ENCODE results near the gene SIL1.
"Not testable (repeated sequence)": the region's sequence is repeated elsewhere in the genome, so short reads cannot be mapped to it uniquely, and the experiment has no call there.

The SIL1 gene

DNA sequence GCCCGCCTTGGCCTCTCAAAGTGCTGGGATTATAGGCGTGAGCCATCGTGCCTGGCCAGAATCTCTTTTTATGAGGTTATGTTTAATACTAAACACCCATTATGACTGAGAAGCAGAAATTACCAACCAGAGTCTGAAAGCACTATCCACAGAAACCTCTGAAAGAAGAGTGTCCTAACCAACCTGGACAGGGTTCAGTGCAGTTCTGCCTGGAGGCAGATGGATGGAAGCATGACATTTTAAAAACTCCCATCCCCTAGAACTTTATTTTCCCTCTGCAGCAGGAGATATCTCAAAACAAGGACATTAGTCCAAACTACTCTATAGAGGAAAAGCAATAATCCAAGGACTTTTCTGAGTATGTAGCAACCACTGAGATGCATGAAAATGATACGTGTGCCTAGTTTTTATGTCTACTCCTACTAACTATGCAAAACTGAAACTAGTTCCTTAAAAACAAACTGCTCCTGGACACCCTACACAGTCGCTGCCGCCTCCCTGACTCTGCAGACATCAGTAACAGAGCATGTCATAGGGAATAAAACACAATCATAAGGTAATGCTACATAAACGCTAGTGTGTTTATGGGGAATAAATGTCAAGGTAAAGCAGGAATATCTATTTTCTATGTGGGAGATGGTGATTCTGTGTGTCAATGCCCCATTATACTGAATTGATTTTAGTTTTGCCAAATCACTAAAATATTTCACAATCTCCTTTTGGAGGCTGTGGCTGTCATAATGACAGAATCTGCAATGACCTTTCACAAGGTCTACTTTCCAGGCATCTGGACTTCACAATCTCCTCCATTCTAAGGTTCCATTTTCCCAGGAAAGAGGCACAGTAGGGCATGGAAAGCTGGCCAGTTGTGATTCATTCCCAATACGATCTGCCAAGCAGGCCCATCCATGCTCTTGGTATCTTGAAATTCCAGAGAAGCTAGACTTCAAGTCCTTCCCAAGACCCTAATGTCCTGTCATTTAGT, 122.8 kb downstream of the SIL1 start:
- Mint-ChIP-seq H3K9me3 (ENCODE audit: low read depth) (no peaks in the 10 kb centered on the region), H3K27ac (no peak overlapping the region), H3K27me3 (no peaks in the 10 kb centered on the region), H3K36me3 (peaks cover 5% of the 10 kb centered on the region), H3K4me3 (no peak overlapping the region), H3K4me1 (ENCODE audit: low read depth) (peaks cover 5% of the 10 kb centered on the region)

DNA sequence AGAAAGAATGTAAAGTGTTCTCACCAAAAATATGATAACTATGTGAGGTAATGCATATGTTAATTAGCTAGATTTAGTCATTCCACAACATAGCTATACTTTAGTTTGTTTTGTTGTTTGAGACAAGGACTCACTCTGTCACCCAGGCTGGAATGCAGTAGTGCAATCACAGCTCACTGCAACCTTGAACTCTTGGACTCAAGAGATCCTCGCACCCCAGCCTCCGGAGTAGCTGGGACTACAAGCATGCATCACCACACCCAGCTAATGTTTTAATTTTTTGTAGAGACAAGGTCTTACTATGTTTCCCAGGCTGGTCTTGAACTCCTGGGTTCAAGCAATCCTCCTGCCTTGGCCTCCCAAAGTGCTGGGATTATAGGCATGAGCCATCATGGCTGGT, 124.2 kb downstream of the SIL1 start:
- H3K27me3 Mint-ChIP-seq; H3K27ac Mint-ChIP-seq; H3K36me3 Mint-ChIP-seq; H3K4me3 Mint-ChIP-seq; H3K9me3 Mint-ChIP-seq (ENCODE audit: low read depth); H3K4me1 Mint-ChIP-seq (ENCODE audit: low read depth): not testable (repeated sequence)

DNA sequence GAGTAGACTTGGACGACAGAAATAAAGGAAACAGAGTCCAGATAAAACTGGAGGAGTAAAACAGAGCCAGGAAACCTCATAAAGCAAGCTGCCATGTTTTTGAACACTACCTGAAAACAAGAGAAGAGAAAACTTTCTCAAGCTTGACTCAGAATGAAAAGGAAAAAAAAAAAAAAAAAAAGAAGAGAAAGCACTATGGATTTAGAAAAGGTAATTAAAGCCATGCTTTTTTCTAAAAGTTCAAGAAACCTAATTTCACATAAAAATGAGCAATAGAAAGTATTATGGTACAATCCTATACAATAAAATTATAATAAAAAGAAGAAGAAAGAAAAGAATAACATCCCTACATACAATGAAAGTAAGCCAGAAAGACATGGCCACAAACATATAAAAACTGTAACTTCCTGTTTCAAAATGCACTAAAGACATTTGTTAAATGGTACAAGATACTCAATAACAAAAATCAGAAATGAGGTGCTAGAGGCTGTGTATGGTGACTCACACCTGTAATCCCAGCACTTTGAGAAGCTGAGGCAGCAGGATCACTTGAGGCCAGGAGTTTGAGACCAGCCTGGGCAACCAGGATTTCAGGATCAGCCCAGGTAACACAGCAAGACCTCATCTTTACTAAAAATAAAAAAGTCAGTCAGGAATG, 129.5 kb downstream of the SIL1 start:
- H3K4me3 Mint-ChIP-seq, result no peak overlapping the region
- peaks cover 7% of the 10 kb centered on the region for H3K4me1 Mint-ChIP-seq (ENCODE audit: low read depth)
- H3K36me3 Mint-ChIP-seq, result peaks cover 10% of the 10 kb centered on the region
- H3K9me3 Mint-ChIP-seq (ENCODE audit: low read depth), result no peaks in the 10 kb centered on the region
- H3K27me3 Mint-ChIP-seq, result no peaks in the 10 kb centered on the region
- no peak overlapping the region for H3K27ac Mint-ChIP-seq

DNA sequence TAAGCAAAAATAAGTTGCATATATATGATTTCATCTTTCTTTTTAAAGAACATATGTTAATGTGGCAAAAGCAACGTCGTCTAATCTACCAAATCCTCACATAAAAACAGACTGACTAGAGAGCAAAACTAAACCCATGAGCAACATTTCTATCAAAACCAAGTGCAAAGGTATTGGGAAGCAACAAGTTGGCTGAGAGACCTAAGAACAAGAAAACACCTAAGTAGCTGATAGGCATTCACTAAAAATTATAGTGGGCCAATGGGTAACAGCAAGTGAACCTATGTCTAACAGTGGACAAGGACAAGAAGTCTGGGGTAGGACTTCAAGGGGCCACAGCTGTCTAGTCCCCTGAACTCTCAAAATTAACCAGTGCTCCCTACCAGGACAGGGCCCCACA, 130.1 kb downstream of the SIL1 start:
- Mint-ChIP-seq H3K4me3 (no peak overlapping the region), H3K36me3 (peaks cover 8% of the 10 kb centered on the region), H3K9me3 (ENCODE audit: low read depth) (no peaks in the 10 kb centered on the region), H3K27me3 (no peaks in the 10 kb centered on the region), H3K4me1 (ENCODE audit: low read depth) (peaks cover 7% of the 10 kb centered on the region), H3K27ac (no peak overlapping the region)

DNA sequence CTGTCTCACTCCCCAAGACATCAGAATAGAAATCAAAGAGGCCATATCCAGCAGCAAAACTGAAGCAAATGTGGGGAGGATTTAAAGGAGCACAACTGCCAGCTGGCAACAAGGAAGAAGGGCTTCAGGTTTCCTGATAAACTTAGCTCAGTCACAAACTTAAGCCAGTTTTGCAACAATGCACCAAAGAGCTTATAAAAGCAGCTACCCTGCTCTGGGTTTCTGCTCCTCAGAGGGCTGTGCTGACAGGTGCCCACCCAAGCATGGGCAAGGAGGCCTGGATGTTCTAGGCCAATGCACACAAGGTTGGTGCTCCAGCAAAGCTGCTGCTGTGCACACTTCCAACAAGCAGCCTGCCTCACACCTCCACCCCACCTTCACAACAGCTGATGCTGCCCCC, 132.9 kb downstream of the SIL1 start:
- Mint-ChIP-seq H3K36me3 (peaks cover 10% of the 10 kb centered on the region), H3K27me3 (no peaks in the 10 kb centered on the region), H3K4me1 (ENCODE audit: low read depth) (peaks cover 9% of the 10 kb centered on the region), H3K4me3 (no peak overlapping the region), H3K27ac (no peak overlapping the region), H3K9me3 (ENCODE audit: low read depth) (no peaks in the 10 kb centered on the region)

DNA sequence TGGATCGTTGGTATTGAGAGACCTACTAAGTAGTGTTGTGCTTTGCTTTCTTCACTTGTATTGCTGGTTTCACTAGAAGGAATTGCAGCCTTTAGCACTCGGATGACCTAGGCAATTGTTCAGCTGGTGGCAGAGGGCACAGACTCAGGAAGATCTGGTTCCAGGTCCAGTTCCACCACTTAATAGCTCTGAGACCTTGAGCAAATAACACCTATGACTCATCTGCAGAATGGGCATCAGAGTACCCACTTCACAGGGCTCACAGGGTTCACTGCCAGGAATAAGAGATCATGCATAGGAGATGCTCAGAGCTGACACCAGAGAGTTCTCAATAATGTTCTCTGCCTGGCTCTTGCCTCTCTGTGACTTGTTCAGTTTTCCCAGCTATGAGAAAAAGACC, 133.6 kb downstream of the SIL1 start:
- Mint-ChIP-seq H3K9me3 (ENCODE audit: low read depth) (no peaks in the 10 kb centered on the region), H3K36me3 (peaks cover 10% of the 10 kb centered on the region), H3K4me3 (no peak overlapping the region), H3K27ac (no peak overlapping the region), H3K27me3 (no peaks in the 10 kb centered on the region), H3K4me1 (ENCODE audit: low read depth) (peaks cover 9% of the 10 kb centered on the region)

DNA sequence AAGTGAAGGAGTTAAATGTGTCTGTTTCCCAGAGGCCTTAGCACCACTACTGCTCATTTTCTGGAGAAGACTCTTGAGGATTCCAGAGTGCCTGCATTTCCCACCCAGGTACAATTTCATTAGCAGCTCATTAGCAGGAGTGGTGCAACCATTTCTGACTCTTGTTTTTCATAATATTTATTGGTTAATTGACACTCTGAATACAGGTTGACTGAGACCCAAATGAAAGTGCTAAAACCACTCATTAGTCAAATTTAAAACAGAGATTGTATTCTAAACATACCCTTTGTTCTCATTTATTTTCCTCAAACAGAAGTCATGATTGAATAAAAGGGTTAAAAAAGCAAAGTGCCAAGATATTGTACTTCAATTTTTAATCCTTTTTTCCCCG, 134.5 kb downstream of the SIL1 start:
- H3K27me3 Mint-ChIP-seq, result no peaks in the 10 kb centered on the region
- H3K36me3 Mint-ChIP-seq, result peaks cover 11% of the 10 kb centered on the region
- H3K4me3 Mint-ChIP-seq, result no peak overlapping the region
- peaks cover 7% of the 10 kb centered on the region for H3K4me1 Mint-ChIP-seq (ENCODE audit: low read depth)
- H3K9me3 Mint-ChIP-seq (ENCODE audit: low read depth), result no peaks in the 10 kb centered on the region
- H3K27ac Mint-ChIP-seq, result no peak overlapping the region

DNA sequence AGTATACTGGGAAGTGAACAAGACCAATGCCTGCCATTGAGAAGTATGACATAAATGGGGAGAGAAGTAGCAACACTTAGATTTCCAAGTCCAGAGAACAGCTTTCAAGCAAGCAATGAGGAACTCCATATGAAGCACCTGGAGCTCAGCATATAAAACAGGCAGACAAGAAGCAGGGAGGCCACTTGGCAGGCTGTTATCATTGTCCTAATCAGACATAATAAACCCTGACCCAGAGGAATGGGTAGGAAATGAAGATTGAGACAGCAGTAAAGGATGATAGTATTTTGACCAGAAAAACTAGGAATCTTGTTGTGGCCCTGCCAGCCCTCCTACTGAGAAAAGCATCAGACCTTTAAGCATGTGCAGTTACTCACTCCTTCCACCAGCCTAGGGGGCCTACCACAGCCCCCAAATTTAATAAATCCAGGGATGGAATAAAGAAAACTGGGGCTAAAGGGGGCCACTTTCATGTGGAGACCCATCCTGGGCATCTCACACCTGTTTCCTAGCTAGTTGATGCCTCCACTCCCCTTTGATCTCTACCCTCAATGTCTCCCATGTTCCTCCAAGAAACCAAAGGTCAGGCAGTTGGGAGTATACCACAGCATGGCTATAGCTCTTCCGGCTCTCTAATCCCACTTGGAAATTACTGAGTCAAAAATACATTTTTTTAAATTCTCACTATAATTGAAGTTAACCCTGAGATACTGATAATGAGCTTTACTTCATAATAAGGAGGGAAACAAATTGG, 135.1 kb downstream of the SIL1 start:
- H3K9me3 Mint-ChIP-seq (ENCODE audit: low read depth), result no peaks in the 10 kb centered on the region
- H3K36me3 Mint-ChIP-seq, result peaks cover 13% of the 10 kb centered on the region
- no peak overlapping the region for H3K4me3 Mint-ChIP-seq
- no peaks in the 10 kb centered on the region for H3K27me3 Mint-ChIP-seq
- H3K4me1 Mint-ChIP-seq (ENCODE audit: low read depth), result peaks cover 3% of the 10 kb centered on the region
- H3K27ac Mint-ChIP-seq, result no peak overlapping the region

DNA sequence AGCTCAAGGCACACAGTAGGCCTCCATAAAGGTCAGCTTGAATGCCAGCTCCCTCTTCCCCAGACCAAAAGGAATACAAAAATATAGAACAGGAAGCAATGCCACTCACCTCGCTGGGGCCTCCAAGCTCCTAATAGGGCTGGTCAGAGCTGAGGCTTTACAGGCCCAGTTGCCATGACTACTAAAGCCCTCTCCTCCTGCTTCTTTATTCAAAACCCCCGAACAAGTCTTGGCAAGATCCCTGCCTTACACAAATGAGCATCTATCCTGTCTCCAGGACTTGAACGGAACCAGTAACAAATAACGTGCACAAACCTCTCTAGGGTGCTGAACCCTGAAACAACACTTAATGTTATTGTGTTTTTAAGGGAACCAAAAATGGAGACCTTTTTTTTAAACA, 136.3 kb downstream of the SIL1 start:
- Mint-ChIP-seq H3K4me3 (no peak overlapping the region), H3K27ac (no peak overlapping the region), H3K36me3 (peaks cover 13% of the 10 kb centered on the region), H3K4me1 (ENCODE audit: low read depth) (peaks cover 1% of the 10 kb centered on the region), H3K9me3 (ENCODE audit: low read depth) (no peaks in the 10 kb centered on the region), H3K27me3 (no peaks in the 10 kb centered on the region)

DNA sequence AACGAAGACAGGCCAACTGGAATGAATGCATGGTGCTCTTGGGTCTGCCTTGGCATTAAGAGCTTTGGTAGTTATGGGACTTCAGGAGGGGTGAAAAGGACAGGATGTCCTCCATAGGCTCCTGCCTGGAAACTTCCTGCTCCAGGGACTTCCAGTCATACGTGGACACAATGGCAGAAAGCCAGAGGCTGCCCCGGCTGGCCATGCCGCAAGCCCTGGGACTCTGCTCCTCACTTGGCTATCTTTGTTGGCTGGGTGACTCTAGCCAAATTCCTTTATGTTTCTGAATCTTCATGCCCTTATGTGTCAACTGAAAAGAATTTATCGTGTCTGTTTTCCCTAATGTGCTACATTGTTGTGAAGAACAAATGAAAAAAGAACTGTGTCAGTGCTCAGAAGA, 136.9 kb downstream of the SIL1 start:
- Mint-ChIP-seq H3K36me3 (peaks cover 13% of the 10 kb centered on the region), H3K9me3 (ENCODE audit: low read depth) (no peaks in the 10 kb centered on the region)

DNA sequence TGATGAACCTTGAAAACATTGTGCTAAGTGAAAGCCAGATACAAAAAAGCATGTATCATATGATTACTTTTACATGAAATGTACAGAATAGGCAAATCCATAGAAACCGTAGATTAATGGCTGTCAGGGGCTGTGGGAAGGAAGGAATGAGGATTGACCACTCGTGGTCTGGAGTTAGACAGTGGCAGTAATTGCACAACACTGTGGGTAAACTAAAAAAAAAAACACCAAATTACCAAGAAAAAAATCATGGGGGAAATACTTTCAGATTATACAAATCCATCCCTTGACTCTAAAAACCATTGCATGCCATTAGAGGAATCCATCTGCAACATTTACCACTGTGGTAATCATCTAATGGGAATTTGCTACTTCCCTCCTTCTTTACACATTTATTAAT, 140.0 kb downstream of the SIL1 start:
- Mint-ChIP-seq H3K4me1 (ENCODE audit: low read depth) (peaks cover 1% of the 10 kb centered on the region), H3K27ac (no peak overlapping the region)

More for the DNA sequence above, 136.9 kb downstream of the SIL1 start:
- Mint-ChIP-seq H3K4me3 (no peak overlapping the region), H3K4me1 (ENCODE audit: low read depth) (peaks cover 1% of the 10 kb centered on the region), H3K27me3 (no peaks in the 10 kb centered on the region), H3K27ac (no peak overlapping the region)

DNA sequence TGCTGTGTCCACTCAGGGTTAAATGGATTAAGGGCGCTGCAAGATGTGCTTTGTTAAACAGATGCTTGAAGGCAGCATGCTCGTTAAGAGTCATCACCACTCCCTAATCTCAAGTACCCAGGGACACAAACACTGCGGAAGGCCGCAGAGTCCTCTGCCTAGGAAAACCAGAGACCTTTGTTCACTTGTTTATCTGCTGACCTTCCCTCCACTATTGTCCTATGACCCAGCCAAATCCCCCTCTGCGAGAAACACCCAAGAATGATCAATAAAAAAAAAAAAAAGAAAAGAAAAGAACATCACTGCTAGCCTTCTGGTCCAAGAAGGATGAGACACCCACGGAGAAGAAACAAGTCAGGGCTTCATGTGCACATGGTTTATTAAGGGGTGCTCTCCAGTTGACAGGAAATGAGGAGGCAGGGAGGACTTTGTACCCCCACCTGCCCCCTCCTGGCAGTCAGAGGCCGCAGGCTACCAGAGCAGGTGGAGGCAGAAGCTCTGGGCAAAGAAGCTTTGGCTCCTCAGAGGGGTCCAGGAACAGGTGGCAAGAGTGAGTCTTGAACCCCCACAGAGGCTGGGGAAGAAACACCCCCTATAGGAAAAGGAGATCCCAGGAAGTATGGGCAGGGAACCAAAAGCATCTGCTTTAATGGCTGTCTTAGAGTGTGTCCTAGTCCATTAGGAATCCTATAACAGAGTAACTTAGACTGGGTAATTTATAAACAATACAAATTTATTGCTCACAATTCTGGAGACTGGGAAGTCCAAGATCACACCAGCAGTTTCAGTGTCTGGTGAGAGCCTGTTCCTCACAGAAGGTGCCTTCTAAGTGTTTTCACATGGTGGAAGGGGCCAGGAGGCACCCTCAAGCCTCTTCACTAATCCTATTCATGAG, 140.9 kb downstream of the SIL1 start:
- not testable (repeated sequence) for H3K36me3 Mint-ChIP-seq; H3K27ac Mint-ChIP-seq; H3K27me3 Mint-ChIP-seq; H3K4me1 Mint-ChIP-seq (ENCODE audit: low read depth); H3K9me3 Mint-ChIP-seq (ENCODE audit: low read depth); H3K4me3 Mint-ChIP-seq

More for the DNA sequence above, 140.0 kb downstream of the SIL1 start:
- peaks cover 7% of the 10 kb centered on the region for H3K36me3 Mint-ChIP-seq
- no peak overlapping the region for H3K4me3 Mint-ChIP-seq
- H3K27me3 Mint-ChIP-seq, result no peaks in the 10 kb centered on the region
- H3K9me3 Mint-ChIP-seq (ENCODE audit: low read depth), result no peaks in the 10 kb centered on the region

DNA sequence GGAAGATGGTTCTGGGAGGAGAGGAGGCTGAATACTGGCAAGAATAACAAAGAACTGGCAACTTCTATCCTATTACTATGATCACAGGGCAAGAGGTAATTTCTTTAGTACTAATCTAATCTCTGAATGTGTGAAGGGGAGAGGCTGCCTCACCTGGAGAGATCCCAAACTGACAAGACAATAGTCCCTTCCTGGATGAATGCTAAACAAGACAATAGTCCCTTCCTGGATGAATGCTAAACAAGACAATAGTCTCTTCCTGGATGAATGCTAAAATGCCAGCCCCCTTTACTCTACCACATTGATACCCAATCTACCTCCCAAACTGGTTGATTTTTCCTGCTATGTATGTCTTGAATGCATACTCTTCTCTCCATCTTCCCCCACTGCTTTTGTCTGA, 145.2 kb downstream of the SIL1 start:
- peaks cover 22% of the 10 kb centered on the region for H3K36me3 Mint-ChIP-seq
- no peaks in the 10 kb centered on the region for H3K27me3 Mint-ChIP-seq
- H3K27ac Mint-ChIP-seq, result no peak overlapping the region
- no peaks in the 10 kb centered on the region for H3K4me1 Mint-ChIP-seq (ENCODE audit: low read depth)
- no peaks in the 10 kb centered on the region for H3K9me3 Mint-ChIP-seq (ENCODE audit: low read depth)
- H3K4me3 Mint-ChIP-seq, result no peak overlapping the region

DNA sequence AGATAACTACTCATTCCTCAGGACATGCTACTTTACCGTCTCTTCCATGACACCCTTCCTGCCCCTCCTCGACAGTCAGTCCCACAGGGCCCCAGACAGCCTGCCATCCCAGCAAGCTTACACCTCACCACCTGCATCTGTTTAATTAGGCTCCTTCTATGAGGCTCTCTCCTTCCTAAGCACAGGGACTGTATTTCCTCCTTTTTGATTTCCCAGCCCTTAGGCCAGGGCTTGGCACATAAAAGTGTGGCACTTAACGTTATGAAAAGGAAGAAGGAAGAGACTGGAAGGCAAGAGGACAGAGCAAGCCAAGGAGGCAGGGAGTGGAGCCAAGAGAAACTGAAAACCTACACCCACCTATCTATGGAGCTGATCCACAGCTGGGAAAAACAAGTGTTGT, 146.8 kb downstream of the SIL1 start:
- Mint-ChIP-seq H3K9me3 (ENCODE audit: low read depth) (no peaks in the 10 kb centered on the region), H3K4me3 (no peak overlapping the region), H3K27ac (no peak overlapping the region)

More for the DNA sequence above, 146.8 kb downstream of the SIL1 start:
- Mint-ChIP-seq H3K36me3 (peaks cover 27% of the 10 kb centered on the region), H3K27me3 (no peaks in the 10 kb centered on the region), H3K4me1 (ENCODE audit: low read depth) (no peaks in the 10 kb centered on the region)

Data from activated naive CD8-positive, alpha-beta T cell (primary cell).